ENCODE results near the gene FBXL2. TPM values are rescaled to one million over a fixed set of nuclear protein-coding genes. Genes with fewer than 3 reads are reported as not detected.

The FBXL2 gene
- total RNA-seq, 2 experiments from 2014 or later = 0.06 TPM; not detected in 1

- intact Hi-C loops (cut with micrococcal nuclease; ENCODE audit: unreplicated experiment) = no loop called here
- POLR2A ChIA-PET = interaction anchor here (0.5 to 1.3 kb wide), 8 partner anchors 15 to 634 kb away, joined by 3 to 5 read pairs (median 4); no protein-coding TSS in a partner anchor
These were observed 117.3 kb downstream of the FBXL2 start for GRCh38 chr3:33394403-33395054.

GRCh38 chr3:33395900-33396299 is 118.7 kb downstream of the FBXL2 start:
- POLR2A ChIA-PET = interaction anchor here (0.6 to 1.1 kb wide), 7 partner anchors 11 to 403 kb away, joined by 3 to 4 read pairs (median 3); no protein-coding TSS in a partner anchor
- CTCF ChIA-PET (ENCODE audit: unreplicated experiment) = no interaction called here
- Histone ChIP-seq H4K20me1 (ENCODE audit: insufficient read depth, low read length) (no peaks in the 10 kb centered on the region), H3K27ac (ENCODE audit: low read depth, low read length, poor library complexity, severe bottlenecking) (no peak overlapping the region), H3K9me3 (ENCODE audit: low read length) (no peaks in the 10 kb centered on the region), H2AFZ (ENCODE audit: low read length) (no peak overlapping the region), H3K79me2 (ENCODE audit: insufficient read depth, low read depth, low read length) (no peaks in the 10 kb centered on the region), H3K4me3 (ENCODE audit: low read depth, low read length, poor library complexity, severe bottlenecking) (no peak overlapping the region), H3K36me3 (ENCODE audit: insufficient read depth, low read length) (peaks cover 98% of the 10 kb centered on the region), H3K4me2 (ENCODE audit: low read length) (no peak overlapping the region), H3K9me2 (ENCODE audit: insufficient read depth, low read length) (no peaks in the 10 kb centered on the region), H3K4me1 (ENCODE audit: insufficient read depth, low read length, poor library complexity, severe bottlenecking) (no peaks in the 10 kb centered on the region)
- TF ChIP-seq CTCF (conservative IDR thresholded peaks at IDR 0.05; ENCODE audit: low read length) (no peak), EZH2phosphoT487 (IDR thresholded peaks at IDR 0.05; ENCODE audit: borderline replicate concordance, low read depth, low read length) (no peak)
- BruUV-seq (replicated peaks) = no TSS peak
- no peak for DNase-seq (ENCODE audit: low spot score)
- intact Hi-C loops (cut with micrococcal nuclease; ENCODE audit: unreplicated experiment) = no loop called here

More at GRCh38 chr3:33394403-33395054, 117.3 kb downstream of the FBXL2 start:
- no peak for TF ChIP-seq CTCF (conservative IDR thresholded peaks at IDR 0.05; ENCODE audit: low read length)
- TF ChIP-seq EZH2phosphoT487 (IDR thresholded peaks at IDR 0.05; ENCODE audit: borderline replicate concordance, low read depth, low read length) = no peak
- H2AFZ ChIP-seq (ENCODE audit: low read length) = no peak overlapping the region
- no peak overlapping the region for H3K4me3 ChIP-seq (ENCODE audit: low read depth, low read length, poor library complexity, severe bottlenecking)
- H3K4me1 ChIP-seq (ENCODE audit: insufficient read depth, low read length, poor library complexity, severe bottlenecking) = no peaks in the 10 kb centered on the region
- no peak overlapping the region for H3K4me2 ChIP-seq (ENCODE audit: low read length)
- BruUV-seq (replicated peaks) = no TSS peak
- no peaks in the 10 kb centered on the region for H3K9me2 ChIP-seq (ENCODE audit: insufficient read depth, low read length)
- CTCF ChIA-PET (ENCODE audit: unreplicated experiment) = no interaction called here
- no peaks in the 10 kb centered on the region for H4K20me1 ChIP-seq (ENCODE audit: insufficient read depth, low read length)
- H3K36me3 ChIP-seq (ENCODE audit: insufficient read depth, low read length) = peaks cover 98% of the 10 kb centered on the region
- no peak for DNase-seq (ENCODE audit: low spot score)
- H3K9me3 ChIP-seq (ENCODE audit: low read length) = no peaks in the 10 kb centered on the region
- no peak overlapping the region for H3K27ac ChIP-seq (ENCODE audit: low read depth, low read length, poor library complexity, severe bottlenecking)
- no peaks in the 10 kb centered on the region for H3K79me2 ChIP-seq (ENCODE audit: insufficient read depth, low read depth, low read length)

GRCh38 chr3:33398410-33398809 is 121.2 kb downstream of the FBXL2 start:
- H3K36me3 ChIP-seq (ENCODE audit: insufficient read depth, low read length) = peaks cover 98% of the 10 kb centered on the region
- H3K4me2 ChIP-seq (ENCODE audit: low read length) = no peak overlapping the region
- H3K4me1 ChIP-seq (ENCODE audit: insufficient read depth, low read length, poor library complexity, severe bottlenecking) = no peaks in the 10 kb centered on the region
- no TSS peak for BruUV-seq (replicated peaks)
- H3K9me2 ChIP-seq (ENCODE audit: insufficient read depth, low read length) = no peaks in the 10 kb centered on the region
- TF ChIP-seq EZH2phosphoT487 (IDR thresholded peaks at IDR 0.05; ENCODE audit: borderline replicate concordance, low read depth, low read length) (no peak), CTCF (conservative IDR thresholded peaks at IDR 0.05; ENCODE audit: low read length) (no peak)
- no peak overlapping the region for H3K4me3 ChIP-seq (ENCODE audit: low read depth, low read length, poor library complexity, severe bottlenecking)
- no peaks in the 10 kb centered on the region for H4K20me1 ChIP-seq (ENCODE audit: insufficient read depth, low read length)
- ChIA-PET POLR2A (interaction anchor here (1.1 kb wide), 1 partner anchor 194 kb away, joined by 3 read pairs; no protein-coding TSS in a partner anchor), CTCF (ENCODE audit: unreplicated experiment) (no interaction called here)
- H2AFZ ChIP-seq (ENCODE audit: low read length) = no peak overlapping the region
- DNase-seq (ENCODE audit: low spot score) = no peak
- no peaks in the 10 kb centered on the region for H3K9me3 ChIP-seq (ENCODE audit: low read length)
- H3K79me2 ChIP-seq (ENCODE audit: insufficient read depth, low read depth, low read length) = no peaks in the 10 kb centered on the region
- intact Hi-C loops (cut with micrococcal nuclease; ENCODE audit: unreplicated experiment) = no loop called here
- H3K27ac ChIP-seq (ENCODE audit: low read depth, low read length, poor library complexity, severe bottlenecking) = no peak overlapping the region

Data from OCI-LY7 (cell line).